GM21447 (cell line): ENCODE measurements around the gene UBR2.
"Not testable (repeated sequence)": the region's sequence is repeated elsewhere in the genome, so short reads cannot be mapped to it uniquely, and the experiment has no call there.

Experiments
- ATAC-seq: cut with Tn5 transposase; IDR thresholded peaks from one replicate; pipeline ENCODE4 v1.9.1; 2021; ENCODE audit not compliant: unreplicated experiment

UBR2 gene

GRCh38 chr6:42724825-42725224 is 161.0 kb downstream of the UBR2 start:
- no peak for ATAC-seq

- ATAC-seq, result no peak
These were observed 162.2 kb downstream of the UBR2 start for GRCh38 chr6:42726026-42726425.

- ATAC-seq, result peak; percentile 83
These were observed 162.8 kb downstream of the UBR2 start for GRCh38 chr6:42726485-42727086.

- ATAC-seq, result no peak
These were observed 163.3 kb downstream of the UBR2 start for GRCh38 chr6:42727087-42727611.

DNA sequence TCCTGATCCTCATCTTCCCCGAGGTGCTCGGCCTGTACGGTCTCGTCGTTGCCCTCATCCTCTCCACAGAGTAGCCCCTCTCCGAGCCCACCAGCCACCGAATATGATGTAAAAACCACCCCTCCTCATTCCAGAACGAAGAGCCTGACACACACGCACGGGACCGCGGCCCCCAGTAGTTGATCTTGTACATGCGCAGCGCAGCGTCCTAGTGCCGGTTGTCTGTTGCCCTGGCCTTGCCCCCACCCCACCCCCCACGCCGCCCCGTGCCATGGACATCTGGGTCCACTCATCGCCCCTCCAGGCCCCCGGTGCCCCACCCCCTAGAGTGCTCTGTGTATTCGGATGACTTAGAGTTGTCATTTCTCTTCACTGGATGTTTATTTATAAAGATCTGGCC is 163.8 kb downstream of the UBR2 start:
- ATAC-seq, result no peak

DNA sequence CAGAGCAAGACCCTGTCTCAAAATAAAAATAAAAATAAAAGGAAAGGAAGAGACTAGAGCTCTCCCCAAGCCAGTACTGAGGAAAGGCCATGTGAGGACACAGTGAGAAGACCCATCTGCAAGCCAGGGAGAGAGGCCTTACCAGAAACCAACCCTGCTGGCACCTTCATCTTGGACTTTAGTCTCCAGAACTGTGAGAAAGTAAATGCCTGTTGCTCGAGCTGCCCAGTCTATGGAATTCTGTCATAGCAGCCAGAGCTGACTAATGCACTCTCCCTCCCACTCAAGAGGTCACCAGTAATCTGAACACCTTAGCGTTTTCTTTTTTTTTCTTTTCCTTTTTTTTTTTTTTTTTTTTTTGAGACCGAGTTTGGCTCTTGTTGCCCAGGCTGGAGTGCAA is 165.9 kb downstream of the UBR2 start:
- ATAC-seq, result no peak

- ATAC-seq, result not testable (repeated sequence)
These were observed 170.1 kb downstream of the UBR2 start for GRCh38 chr6:42733867-42734481.

DNA sequence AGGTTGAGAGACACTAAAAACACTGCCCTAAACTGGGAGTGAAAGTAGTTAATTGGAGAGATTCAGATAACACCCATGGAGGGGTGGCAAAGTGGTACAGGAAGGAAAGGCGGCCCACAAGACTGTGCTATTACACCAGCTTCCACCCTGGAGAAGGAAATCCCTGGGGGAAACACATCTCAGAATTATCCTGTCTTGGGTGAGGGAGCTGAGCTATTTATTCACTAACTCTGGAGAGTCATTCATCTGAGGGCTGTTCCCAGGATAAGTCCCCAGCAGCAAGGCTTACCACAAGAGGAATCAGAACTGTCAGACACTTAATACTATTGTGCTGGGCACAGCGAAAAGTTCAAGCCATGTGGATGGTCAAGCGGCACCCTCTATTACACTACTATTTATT is 172.1 kb downstream of the UBR2 start:
- ATAC-seq, result no peak

DNA sequence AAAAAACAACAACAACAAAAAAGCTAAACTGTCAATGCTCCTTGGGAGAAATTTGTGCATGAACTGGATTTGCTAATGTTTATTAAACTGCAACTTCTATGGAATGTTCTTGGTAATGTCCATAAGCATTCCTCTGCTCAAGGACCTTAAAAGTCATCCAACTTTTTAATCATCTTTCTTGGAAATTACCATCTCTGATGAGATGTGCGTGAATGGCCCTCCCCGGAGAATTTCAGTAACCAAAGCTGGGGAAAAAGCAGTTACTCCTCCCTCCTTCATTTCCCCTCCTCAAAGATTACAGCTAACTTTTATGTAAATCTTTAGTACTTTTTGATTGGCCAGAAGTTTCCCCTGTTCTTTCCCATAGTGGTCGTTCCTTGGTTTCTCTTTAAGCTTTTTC is 176.9 kb downstream of the UBR2 start:
- no peak for ATAC-seq

- ATAC-seq, result no peak
These were observed 178.5 kb downstream of the UBR2 start for GRCh38 chr6:42742116-42742894.
